B cell (primary cell): ENCODE results near the gene PFDN1. TPM values are rescaled to one million over a fixed set of nuclear protein-coding genes. Genes with fewer than 3 reads are reported as not detected.

Experiments used
- ATAC-seq: fragments of 200-7000 bp; cut with Tn5 transposase; one replicate; pipeline ENCODE4 v1.10.0; 2021; ENCODE audit warnings: low read depth, mild to moderate bottlenecking, moderate number of reproducible peaks, moderate library complexity
- CTCF ChIA-PET: fragments of 350-600 bp; sonication (Branson Sonifier 250); formaldehyde crosslinking; loops from one replicate; lab custom pipeline; 2021; ENCODE audit warnings: antibody characterized with exemption, inconsistent platforms; lab: Charles Lee
- POLR2A ChIA-PET: fragments of 350-600 bp; sonication (Branson Sonifier 250); formaldehyde crosslinking; loops from one replicate; lab custom pipeline; 2021; ENCODE audit warnings: antibody characterized with exemption; lab: Charles Lee
- DNase-seq: peaks from one replicate; pipeline ENCODE4 v3.0.0; 2013
- H2AFZ ChIP-seq: 2 replicates; pipeline ENCODE4 v1.6.1; 2012; ENCODE audit warnings: mild to moderate bottlenecking, low read depth, low read length; ENCODE audit not compliant: insufficient read depth, poor library complexity, severe bottlenecking
- H3K27ac ChIP-seq, 2 donors: 1 replicate in 1 of 2; 2 replicates in 1 of 2; pipeline ENCODE4 v1.5.1; 2012 to 2013; ENCODE audit warnings: low read length in 2 of 2, mild to moderate bottlenecking in 2 of 2, moderate library complexity in 1 of 2
- H3K27me3 ChIP-seq, 4 experiments: fragments of 200-600 bp in 1 of 4; sonication (generic) in 1 of 4; replicated peaks in 1 of 4; 1 replicate in 2 of 4; 2 replicates in 2 of 4; pipeline versions ENCODE4 v1.6.1 to v1.7.0; 2013 to 2016; ENCODE audit warnings: low read length in 3 of 4, mild to moderate bottlenecking in 2 of 4, mixed read lengths in 1 of 4, moderate library complexity in 1 of 4; ENCODE audit not compliant: insufficient read depth in 4 of 4, control insufficient read depth in 3 of 4; ENCODE audit errors: control extremely low read depth in 1 of 4
- H3K36me3 ChIP-seq, 2 experiments: replicated peaks in 1 of 2; 1 replicate in 1 of 2; 2 replicates in 1 of 2; pipeline versions ENCODE4 v1.6.1 to v1.7.1; 2013; ENCODE audit warnings: low read length in 1 of 2; ENCODE audit not compliant: insufficient read depth in 2 of 2, control insufficient read depth in 1 of 2; ENCODE audit errors: control extremely low read depth in 1 of 2, extremely low read depth in 1 of 2
- H3K4me1 ChIP-seq, 2 donors: fragments of 200-600 bp in 1 of 2; sonication (generic) in 1 of 2; 1 replicate in 1 of 2; 2 replicates in 1 of 2; pipeline versions ENCODE4 v1.5.1 to v1.6.1; 2013 to 2017; ENCODE audit warnings: low read length in 2 of 2; ENCODE audit not compliant: control insufficient read depth in 2 of 2, insufficient read depth in 2 of 2
- H3K4me2 ChIP-seq: replicated peaks from 2 replicates; pipeline ENCODE3; 2012; ENCODE audit warnings: mild to moderate bottlenecking, low read depth, low read length; ENCODE audit not compliant: poor library complexity, severe bottlenecking
- H3K4me3 ChIP-seq, 5 experiments: fragments of 200-600 bp in 1 of 5; sonication (generic) in 1 of 5; 1 replicate in 3 of 5; 2 replicates in 2 of 5; pipeline versions ENCODE4 v1.5.1 to v1.7.0; 2011 to 2016; ENCODE audit warnings: low read length in 4 of 5, mild to moderate bottlenecking in 4 of 5, low read depth in 2 of 5, control low read depth in 1 of 5, moderate library complexity in 1 of 5; ENCODE audit not compliant: insufficient read depth in 1 of 5; ENCODE audit errors: control extremely low read depth in 1 of 5, extremely low read depth in 1 of 5
- H3K79me2 ChIP-seq: fragments of 200-600 bp; sonication (generic); one replicate; pipeline ENCODE4 v1.6.0; 2016; ENCODE audit warnings: low read length; ENCODE audit not compliant: control insufficient read depth, insufficient read depth
- H3K9ac ChIP-seq: fragments of 200-600 bp; sonication (generic); 2 replicates; pipeline ENCODE4 v1.6.1; 2017; ENCODE audit warnings: mild to moderate bottlenecking, low read length, moderate library complexity
- H3K9me3 ChIP-seq, 3 donors: one replicate each; pipeline versions ENCODE4 v1.6.1 to v1.7.1; 2013; ENCODE audit warnings: low read length in 2 of 3; ENCODE audit not compliant: control insufficient read depth in 2 of 3, insufficient read depth in 1 of 3; ENCODE audit errors: control extremely low read depth in 1 of 3
- H4K20me1 ChIP-seq: 2 replicates; pipeline ENCODE4 v1.6.0; 2012; ENCODE audit warnings: mild to moderate bottlenecking, low read length; ENCODE audit not compliant: insufficient read depth, control insufficient read depth, poor library complexity, severe bottlenecking
- H3K27ac Mint-ChIP-seq: one replicate; pipeline ENCODE4 v1.8.0; 2021; ENCODE audit warnings: mixed read lengths
- H3K27me3 Mint-ChIP-seq: one replicate; pipeline ENCODE4 v1.8.0; 2021; ENCODE audit warnings: mixed read lengths
- H3K4me1 Mint-ChIP-seq: one replicate; pipeline ENCODE4 v1.8.0; 2021; ENCODE audit warnings: mixed read lengths
- H3K4me3 Mint-ChIP-seq: one replicate; pipeline ENCODE4 v1.8.0; 2021; ENCODE audit warnings: mixed read lengths
- H3K9me3 Mint-ChIP-seq: one replicate; pipeline ENCODE4 v1.8.0; 2022; ENCODE audit warnings: mixed read lengths; ENCODE audit not compliant: insufficient read depth
- EZH2 ChIP-seq: IDR thresholded peaks from 2 replicates; pipeline ENCODE4 v1.6.1; 2012; ENCODE audit warnings: borderline replicate concordance, low read depth, mild to moderate bottlenecking, moderate library complexity, low read length; ENCODE audit not compliant: insufficient read depth, poor library complexity, severe bottlenecking
- WGBS: methylation state at CpG from one replicate; pipeline ENCODE4 v1.1.5; 2013; ENCODE audit warnings: missing lambda C conversion rate; ENCODE audit not compliant: insufficient coverage; 5-methylcytosine and 5-hydroxymethylcytosine counted together
- intact Hi-C: fragments of 100-400 bp; cut with micrococcal nuclease; formaldehyde crosslinking; loops from one replicate; pipeline ENCODE4 v1.10.0; 2022
- polyA plus RNA-seq: library from polyadenylated mRNA; depleted of rRNA; stranded (reverse); fragments of >200 nt; gene quantifications from 2 replicates; pipeline ENCODE4 v1.2.3, GENCODE V29; 2012
- total RNA-seq, 2 donors: library from RNA; stranded (reverse); fragments of 120-200 nt in 1 of 2; gene quantifications; 1 replicate in 1 of 2; 2 replicates in 1 of 2; pipeline versions ENCODE4 v1.2.3 to v1.2.4, GENCODE V29; 2013 to 2022
- TF ChIP-seq, protein P1 (sequence below): fragments of 200-600 bp; IDR thresholded peaks from one replicate; pipeline ENCODE4 v1.8.0; 2022; ENCODE audit warnings: antibody characterized with exemption, mild to moderate bottlenecking

PFDN1 gene
- total and polyA plus RNA-seq, 2 donors (not counting 1 experiment from before 2014, with no cell fraction given) = 30.3 to 31.2 TPM

DNA sequence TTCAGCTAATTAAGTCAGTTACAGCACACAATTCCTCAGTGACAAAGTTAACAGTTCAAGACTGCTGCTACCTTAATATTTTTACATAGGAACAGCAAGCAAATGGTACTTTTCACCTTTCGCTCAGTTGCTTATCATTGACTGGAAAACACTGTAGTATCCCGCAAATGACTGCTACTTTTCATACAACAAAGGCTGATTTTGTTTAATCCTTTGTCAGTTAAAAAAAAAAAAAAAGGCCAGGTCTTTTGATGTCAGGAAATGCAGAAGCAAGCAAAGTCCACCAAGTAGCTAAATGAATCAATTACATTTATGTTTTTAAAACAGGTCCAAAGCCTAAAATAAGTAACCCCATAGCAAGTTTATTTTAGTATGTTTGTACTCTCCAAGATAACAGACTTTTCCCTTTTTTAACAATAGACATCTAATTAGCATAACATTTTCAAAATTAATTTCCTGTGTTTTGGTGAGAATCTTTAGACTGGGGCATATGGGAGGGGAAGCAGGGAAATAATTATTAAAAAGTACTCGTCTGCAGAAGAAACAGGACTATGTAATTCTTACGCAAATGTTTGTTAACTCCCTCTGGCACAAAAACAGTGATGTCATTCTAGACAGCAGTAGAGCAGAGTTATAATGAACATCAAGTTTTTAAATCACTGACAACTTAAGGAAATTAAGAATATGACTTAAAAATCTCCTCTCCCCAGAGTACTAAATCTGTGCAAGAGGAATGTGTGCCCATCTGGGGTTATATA is 9.6 kb downstream of the PFDN1 start:
- Histone ChIP-seq H3K4me2 (no peak overlapping the region), H3K4me1 (peaks cover 0 to 10% of the 10 kb centered on the region in 2 donors), H3K9ac (no peak overlapping the region), H3K9me3 (no peaks in the 10 kb centered on the region), H2AFZ (no peak overlapping the region), H3K79me2 (peaks cover 74% of the 10 kb centered on the region), H3K36me3 (peaks cover 0 to 4% of the 10 kb centered on the region in 2 experiments), H4K20me1 (no peaks in the 10 kb centered on the region), H3K27ac (no peak overlapping the region), H3K27me3 (no peaks in the 10 kb centered on the region), H3K4me3 (no peak overlapping the region)
- H3K9me3 Mint-ChIP-seq = no peaks in the 10 kb centered on the region
- 100% methylated on average over 1 of the region's 4 CpGs for WGBS
- H3K27ac Mint-ChIP-seq = no peak overlapping the region
- CTCF ChIA-PET = interaction anchor here (0.7 kb wide), 1 partner anchor 58 kb away, joined by 3 read pairs; no protein-coding TSS in a partner anchor
- DNase-seq = no peak
- ATAC-seq = no peak
- TF ChIP-seq, protein P1, sequence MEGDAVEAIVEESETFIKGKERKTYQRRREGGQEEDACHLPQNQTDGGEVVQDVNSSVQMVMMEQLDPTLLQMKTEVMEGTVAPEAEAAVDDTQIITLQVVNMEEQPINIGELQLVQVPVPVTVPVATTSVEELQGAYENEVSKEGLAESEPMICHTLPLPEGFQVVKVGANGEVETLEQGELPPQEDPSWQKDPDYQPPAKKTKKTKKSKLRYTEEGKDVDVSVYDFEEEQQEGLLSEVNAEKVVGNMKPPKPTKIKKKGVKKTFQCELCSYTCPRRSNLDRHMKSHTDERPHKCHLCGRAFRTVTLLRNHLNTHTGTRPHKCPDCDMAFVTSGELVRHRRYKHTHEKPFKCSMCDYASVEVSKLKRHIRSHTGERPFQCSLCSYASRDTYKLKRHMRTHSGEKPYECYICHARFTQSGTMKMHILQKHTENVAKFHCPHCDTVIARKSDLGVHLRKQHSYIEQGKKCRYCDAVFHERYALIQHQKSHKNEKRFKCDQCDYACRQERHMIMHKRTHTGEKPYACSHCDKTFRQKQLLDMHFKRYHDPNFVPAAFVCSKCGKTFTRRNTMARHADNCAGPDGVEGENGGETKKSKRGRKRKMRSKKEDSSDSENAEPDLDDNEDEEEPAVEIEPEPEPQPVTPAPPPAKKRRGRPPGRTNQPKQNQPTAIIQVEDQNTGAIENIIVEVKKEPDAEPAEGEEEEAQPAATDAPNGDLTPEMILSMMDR = no peak
- TF ChIP-seq EZH2 = no peak
- POLR2A ChIA-PET = no interaction called here
- peaks cover 22% of the 10 kb centered on the region for H3K4me1 Mint-ChIP-seq
- intact Hi-C loops = no loop called here
- H3K27me3 Mint-ChIP-seq = no peaks in the 10 kb centered on the region
- H3K4me3 Mint-ChIP-seq = no peak overlapping the region
